HCT116 (cell line): ENCODE results near the gene KRT5. TPM values are rescaled to one million over a fixed set of nuclear protein-coding genes. Genes with fewer than 3 reads are reported as not detected.

Source experiments
- ATAC-seq: fragments of 200-7000 bp; cut with Tn5 transposase; 2 replicates; pipeline ENCODE4 v1.9.1; 2020; ENCODE audit warnings: mild to moderate bottlenecking, moderate library complexity
- BruUV-seq: library from RNA; stranded (reverse); fragments of 400-500 nt; replicated peaks from 2 replicates; lab custom pipeline; 2021; lab: Mats Ljungman, UMichigan
- CTCF ChIA-PET: fragments of 300-600 bp; sonication (Branson Sonifier 250); formaldehyde crosslinking; loops from one replicate; lab custom pipeline; 2021; ENCODE audit warnings: antibody characterized with exemption; lab: Charles Lee
- POLR2A ChIA-PET: fragments of 300-600, 350-600 bp; sonication (Branson Sonifier 250); formaldehyde crosslinking; loops from one replicate; lab custom pipeline; 2021; ENCODE audit warnings: antibody characterized with exemption; lab: Charles Lee
- RAD21 ChIA-PET, 2 experiments: fragments of 300-600 bp; sonication (Branson Sonifier 250); formaldehyde crosslinking; loops; one replicate each; lab custom pipeline; 2023; ENCODE audit warnings: low total read pairs in 2 of 2; ENCODE audit not compliant: uncharacterized antibody in 2 of 2, unreplicated experiment in 2 of 2, low non-redundant PET in 1 of 2; lab: Charles Lee
- DNase-seq: peaks from one replicate; pipeline ENCODE4 v3.0.0-alpha.2; 2010; ENCODE audit warnings: low read depth, low spot score
- H2AFZ ChIP-seq: fragments of 200-600 bp; shearing (Covaris generic), sonication (generic); 2 replicates; pipeline ENCODE4 v1.6.1; 2017; ENCODE audit warnings: low read depth, mixed run types, mixed read lengths, antibody characterized with exemption, low read length; ENCODE audit not compliant: poor library complexity, severe bottlenecking
- H3K27ac ChIP-seq: 2 replicates; pipeline ENCODE4 v1.5.1; 2012; ENCODE audit warnings: low read depth, low read length
- H3K27me3 ChIP-seq: fragments of 200-600 bp; sonication (generic); 2 replicates; pipeline ENCODE4 v1.6.1; 2016; ENCODE audit warnings: mixed run types, low read length, mixed read lengths; ENCODE audit not compliant: insufficient read depth
- H3K36me3 ChIP-seq, 2 experiments: fragments of 200-500 bp in 1 of 2; fragments of 200-600 bp in 1 of 2; sonication (Bioruptor generic) in 1 of 2; sonication (generic) in 1 of 2; 2 replicates each; pipeline versions ENCODE4 v1.5.1 to v1.6.1; 2014 to 2016; ENCODE audit warnings: low read length in 2 of 2, inconsistent platforms in 1 of 2, mixed read lengths in 1 of 2, mixed run types in 1 of 2; ENCODE audit not compliant: insufficient read depth in 2 of 2, control insufficient read depth in 1 of 2
- H3K4me1 ChIP-seq, 2 experiments: fragments of 200-600 bp in 1 of 2; sonication (generic) in 1 of 2; 2 replicates each; pipeline versions ENCODE4 v1.5.1 to v1.6.1; 2012 to 2017; ENCODE audit warnings: low read length in 2 of 2, inconsistent platforms in 1 of 2, mild to moderate bottlenecking in 1 of 2, mixed read lengths in 1 of 2, mixed run types in 1 of 2, moderate library complexity in 1 of 2; ENCODE audit not compliant: insufficient read depth in 2 of 2, control insufficient read depth in 1 of 2
- H3K4me2 ChIP-seq: fragments of 200-600 bp; sonication (generic); 2 replicates; pipeline ENCODE4 v1.6.1; 2017; ENCODE audit warnings: mixed run types, low read length, mixed read lengths
- H3K4me3 ChIP-seq, 2 experiments: fragments of 200-600 bp in 1 of 2; sonication (generic) in 1 of 2; replicated peaks in 1 of 2; 2 replicates each; pipeline ENCODE4 v1.5.1; 2011 to 2016; ENCODE audit warnings: low read length in 2 of 2, control low read depth in 1 of 2, low read depth in 1 of 2, mild to moderate bottlenecking in 1 of 2, mixed read lengths in 1 of 2, mixed run types in 1 of 2
- H3K79me2 ChIP-seq: fragments of 200-600 bp; sonication (generic); 2 replicates; pipeline ENCODE4 v1.6.1; 2017; ENCODE audit warnings: mild to moderate bottlenecking, mixed run types, low read length, moderate library complexity, mixed read lengths; ENCODE audit not compliant: insufficient read depth
- H3K9ac ChIP-seq: fragments of 200-600 bp; sonication (generic); 2 replicates; pipeline ENCODE4 v1.6.1; 2016; ENCODE audit warnings: low read length, mixed read lengths
- H3K9me2 ChIP-seq: fragments of 200-600 bp; sonication (generic), shearing (Covaris generic); 2 replicates; pipeline ENCODE4 v1.6.1; 2017; ENCODE audit warnings: mixed run types, mild to moderate bottlenecking, moderate library complexity; ENCODE audit not compliant: insufficient read depth
- H3K9me3 ChIP-seq, 2 experiments: fragments of 200-500 bp in 1 of 2; fragments of 200-600 bp in 1 of 2; sonication (Bioruptor generic) in 1 of 2; sonication (generic) in 1 of 2; 2 replicates each; pipeline ENCODE4 v1.6.1; 2014 to 2017; ENCODE audit warnings: low read length in 2 of 2, mixed read lengths in 2 of 2, inconsistent platforms in 1 of 2, low read depth in 1 of 2, mild to moderate bottlenecking in 1 of 2, mixed run types in 1 of 2, moderate library complexity in 1 of 2; ENCODE audit not compliant: control insufficient read depth in 1 of 2, insufficient read depth in 1 of 2
- H4K20me1 ChIP-seq: fragments of 200-600 bp; sonication (generic), shearing (Covaris generic); 2 replicates; pipeline ENCODE4 v1.6.1; 2017; ENCODE audit warnings: mixed run types, mild to moderate bottlenecking, moderate library complexity; ENCODE audit not compliant: insufficient read depth
- CBX3 ChIP-seq: IDR thresholded peaks from 2 replicates; pipeline ENCODE4 v1.6.1; 2012; ENCODE audit warnings: low read depth
- EGR1 ChIP-seq: IDR thresholded peaks from 2 replicates; pipeline ENCODE4 v1.6.1; 2012; ENCODE audit warnings: low read depth
- ELF1 ChIP-seq: IDR thresholded peaks from 2 replicates; pipeline ENCODE4 v1.6.1; 2012; ENCODE audit warnings: low read depth, borderline replicate concordance
- EZH2 ChIP-seq: fragments of 200-600 bp; sonication (generic); IDR thresholded peaks from 2 replicates; pipeline ENCODE4 v1.6.1; 2017; ENCODE audit warnings: antibody characterized with exemption, mixed run types
- EZH2phosphoT487 ChIP-seq: fragments of 200-600 bp; IDR thresholded peaks from 2 replicates; pipeline ENCODE4 v1.6.1; 2018; ENCODE audit warnings: antibody characterized with exemption, borderline replicate concordance
- FOSL1 ChIP-seq: IDR thresholded peaks from 2 replicates; pipeline ENCODE4 v1.6.1; 2012; ENCODE audit warnings: low read depth
- JUND ChIP-seq: IDR thresholded peaks from 2 replicates; pipeline ENCODE4 v1.6.1; 2012
- POLR2A ChIP-seq: IDR thresholded peaks from 2 replicates; pipeline ENCODE4 v1.7.0; 2011; ENCODE audit warnings: borderline replicate concordance; ENCODE audit not compliant: insufficient read depth, insufficient read length; ENCODE audit errors: extremely low read depth
- POLR2AphosphoS5 ChIP-seq: IDR thresholded peaks from 2 replicates; pipeline ENCODE4 v1.6.1; 2011; ENCODE audit warnings: mild to moderate bottlenecking, low read depth, low read length, moderate library complexity
- SIN3A ChIP-seq: IDR thresholded peaks from 2 replicates; pipeline ENCODE4 v1.6.1; 2012; ENCODE audit warnings: low read depth
- SP1 ChIP-seq: IDR thresholded peaks from 2 replicates; pipeline ENCODE4 v1.6.1; 2012; ENCODE audit warnings: low read depth
- TCF7L2 ChIP-seq: IDR thresholded peaks from 2 replicates; pipeline ENCODE4 v1.7.0; 2011; ENCODE audit warnings: borderline replicate concordance, inconsistent platforms; ENCODE audit not compliant: insufficient read depth, insufficient read length; ENCODE audit errors: extremely low read depth
- YY1 ChIP-seq: IDR thresholded peaks from 2 replicates; pipeline ENCODE4 v1.6.1; 2011; ENCODE audit warnings: low read length, low read depth, moderate library complexity, mild to moderate bottlenecking; ENCODE audit not compliant: insufficient replicate concordance; ENCODE audit errors: extremely low read depth
- ZFX ChIP-seq: fragments of 450-650 bp; IDR thresholded peaks from 2 replicates; pipeline ENCODE4 v1.6.1; 2017
- ZNF274 ChIP-seq: fragments of 200-500 bp; sonication (Bioruptor generic); IDR thresholded peaks from 2 replicates; pipeline ENCODE4 v1.6.1; 2014; ENCODE audit warnings: mild to moderate bottlenecking, low read depth, low read length, inconsistent platforms
- intact Hi-C: fragments of 100-400 bp; cut with micrococcal nuclease; formaldehyde crosslinking; loops from 2 replicates; pipeline ENCODE4 v1.10.0; 2022
- total RNA-seq: library from RNA; stranded (reverse); gene quantifications from one replicate; pipeline ENCODE4 v1.2.1, GENCODE V29; 2021; ENCODE audit not compliant: unreplicated experiment
- TF ChIP-seq, protein P1 (sequence below): IDR thresholded peaks from 2 replicates; pipeline ENCODE4 v1.6.1; 2011; ENCODE audit warnings: mild to moderate bottlenecking, low read length, moderate library complexity; ENCODE audit not compliant: insufficient replicate concordance; ENCODE audit errors: extremely low read depth
- TF ChIP-seq, protein P2 (sequence below): IDR thresholded peaks from 2 replicates; pipeline ENCODE4 v1.6.1; 2012
- TF ChIP-seq, protein P3 (sequence below): IDR thresholded peaks from 2 replicates; pipeline ENCODE4 v1.6.1; 2012
- TF ChIP-seq, protein P4 (sequence below), 3 experiments: fragments of 200-600 bp in 1 of 3; sonication (generic) in 1 of 3; IDR thresholded peaks in 2 of 3; conservative IDR thresholded peaks in 1 of 3; 2 replicates each; pipeline ENCODE4 v1.5.1; 2012 to 2017; ENCODE audit warnings: low read depth in 2 of 3, low read length in 2 of 3, antibody characterized with exemption in 1 of 3, borderline replicate concordance in 1 of 3, control low read depth in 1 of 3, mild to moderate bottlenecking in 1 of 3, mixed read lengths in 1 of 3, mixed run types in 1 of 3, moderate library complexity in 1 of 3; ENCODE audit not compliant: insufficient read depth in 1 of 3
- TF ChIP-seq, protein P5 (sequence below): IDR thresholded peaks from 2 replicates; pipeline ENCODE4 v1.6.1; 2012; ENCODE audit warnings: low read depth

Gene KRT5
- total RNA-seq, 1 experiment from 2014 or later, result 0.44 TPM

DNA sequence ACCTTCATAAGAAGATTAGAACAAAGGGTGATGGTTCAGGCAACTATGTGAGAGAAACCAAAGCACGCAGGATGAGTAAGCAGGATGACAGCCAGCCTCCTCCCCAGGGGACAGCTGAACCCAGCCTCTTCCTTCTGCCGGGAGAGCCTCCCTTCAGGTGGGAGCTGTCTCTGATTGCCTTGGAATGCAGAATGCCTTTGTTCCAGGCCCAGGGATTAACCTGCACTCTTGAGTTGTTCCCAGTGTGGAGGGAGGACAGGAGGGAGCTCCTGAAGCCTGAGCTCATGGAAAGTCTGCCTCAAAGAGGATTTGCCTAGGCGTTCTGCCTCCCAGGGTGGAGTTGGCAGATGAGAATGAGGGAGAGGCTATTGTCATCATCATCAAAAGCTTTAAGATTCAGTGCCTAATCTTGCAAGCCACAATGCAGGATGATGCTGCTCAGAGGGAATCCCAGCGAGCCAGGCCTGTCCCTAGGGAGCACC lies 23.6 kb downstream of the KRT5 start:
- Histone ChIP-seq H3K9ac (peak overlapping the region; percentile 59), H2AFZ (no peak overlapping the region), H3K4me3 (peak overlapping the region in 1 of 2 experiments; percentile 30; a peak in 1 of 4 replicates), H3K27ac (peak overlapping the region; percentile 80), H3K27me3 (no peaks in the 10 kb centered on the region), H3K9me3 (no peaks in the 10 kb centered on the region), H3K4me1 (peaks cover 29 to 78% of the 10 kb centered on the region in 2 experiments), H3K79me2 (no peaks in the 10 kb centered on the region), H4K20me1 (no peaks in the 10 kb centered on the region), H3K4me2 (peak overlapping the region; percentile 73), H3K9me2 (no peaks in the 10 kb centered on the region), H3K36me3 (no peaks in the 10 kb centered on the region)
- no TSS peak for BruUV-seq
- intact Hi-C loops, result no loop called here
- RAD21 ChIA-PET, result no interaction called here
- DNase-seq (peak; percentile 80), ATAC-seq (peak; percentile 85)
- CTCF ChIA-PET, result no interaction called here
- POLR2A ChIA-PET, result interaction anchor here (0.5 to 0.7 kb wide), 2 partner anchors 11 to 197 kb away, joined by 3 read pairs; no protein-coding TSS in a partner anchor
- TF ChIP-seq SIN3A (peak; percentile 70; the same call in 1 of the 2 replicates), EZH2phosphoT487 (no peak), ZFX (no peak), SP1 (peak; percentile 70), POLR2AphosphoS5 (peak; percentile 29; the same call in 1 of the 2 replicates), FOSL1 (peak; percentile 78), CBX3 (0 out of 2 replicates have a peak, but pooled peaks have one; percentile 70), YY1 (peak; percentile 37), EZH2 (no peak), JUND (peak; percentile 78), POLR2A (no peak), ELF1 (no peak), TCF7L2 (peak; percentile 31), ZNF274 (no peak), EGR1 (no peak)
- TF ChIP-seq, protein P1, sequence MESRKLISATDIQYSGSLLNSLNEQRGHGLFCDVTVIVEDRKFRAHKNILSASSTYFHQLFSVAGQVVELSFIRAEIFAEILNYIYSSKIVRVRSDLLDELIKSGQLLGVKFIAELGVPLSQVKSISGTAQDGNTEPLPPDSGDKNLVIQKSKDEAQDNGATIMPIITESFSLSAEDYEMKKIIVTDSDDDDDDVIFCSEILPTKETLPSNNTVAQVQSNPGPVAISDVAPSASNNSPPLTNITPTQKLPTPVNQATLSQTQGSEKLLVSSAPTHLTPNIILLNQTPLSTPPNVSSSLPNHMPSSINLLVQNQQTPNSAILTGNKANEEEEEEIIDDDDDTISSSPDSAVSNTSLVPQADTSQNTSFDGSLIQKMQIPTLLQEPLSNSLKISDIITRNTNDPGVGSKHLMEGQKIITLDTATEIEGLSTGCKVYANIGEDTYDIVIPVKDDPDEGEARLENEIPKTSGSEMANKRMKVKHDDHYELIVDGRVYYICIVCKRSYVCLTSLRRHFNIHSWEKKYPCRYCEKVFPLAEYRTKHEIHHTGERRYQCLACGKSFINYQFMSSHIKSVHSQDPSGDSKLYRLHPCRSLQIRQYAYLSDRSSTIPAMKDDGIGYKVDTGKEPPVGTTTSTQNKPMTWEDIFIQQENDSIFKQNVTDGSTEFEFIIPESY, result no peak
- TF ChIP-seq, protein P2, sequence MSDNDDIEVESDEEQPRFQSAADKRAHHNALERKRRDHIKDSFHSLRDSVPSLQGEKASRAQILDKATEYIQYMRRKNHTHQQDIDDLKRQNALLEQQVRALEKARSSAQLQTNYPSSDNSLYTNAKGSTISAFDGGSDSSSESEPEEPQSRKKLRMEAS, result peak; percentile 71; the same call in 1 of the 2 replicates
- TF ChIP-seq, protein P3, sequence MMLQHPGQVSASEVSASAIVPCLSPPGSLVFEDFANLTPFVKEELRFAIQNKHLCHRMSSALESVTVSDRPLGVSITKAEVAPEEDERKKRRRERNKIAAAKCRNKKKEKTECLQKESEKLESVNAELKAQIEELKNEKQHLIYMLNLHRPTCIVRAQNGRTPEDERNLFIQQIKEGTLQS, result no peak
- TF ChIP-seq, protein P4, sequence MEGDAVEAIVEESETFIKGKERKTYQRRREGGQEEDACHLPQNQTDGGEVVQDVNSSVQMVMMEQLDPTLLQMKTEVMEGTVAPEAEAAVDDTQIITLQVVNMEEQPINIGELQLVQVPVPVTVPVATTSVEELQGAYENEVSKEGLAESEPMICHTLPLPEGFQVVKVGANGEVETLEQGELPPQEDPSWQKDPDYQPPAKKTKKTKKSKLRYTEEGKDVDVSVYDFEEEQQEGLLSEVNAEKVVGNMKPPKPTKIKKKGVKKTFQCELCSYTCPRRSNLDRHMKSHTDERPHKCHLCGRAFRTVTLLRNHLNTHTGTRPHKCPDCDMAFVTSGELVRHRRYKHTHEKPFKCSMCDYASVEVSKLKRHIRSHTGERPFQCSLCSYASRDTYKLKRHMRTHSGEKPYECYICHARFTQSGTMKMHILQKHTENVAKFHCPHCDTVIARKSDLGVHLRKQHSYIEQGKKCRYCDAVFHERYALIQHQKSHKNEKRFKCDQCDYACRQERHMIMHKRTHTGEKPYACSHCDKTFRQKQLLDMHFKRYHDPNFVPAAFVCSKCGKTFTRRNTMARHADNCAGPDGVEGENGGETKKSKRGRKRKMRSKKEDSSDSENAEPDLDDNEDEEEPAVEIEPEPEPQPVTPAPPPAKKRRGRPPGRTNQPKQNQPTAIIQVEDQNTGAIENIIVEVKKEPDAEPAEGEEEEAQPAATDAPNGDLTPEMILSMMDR (IDR thresholded peaks at IDR 0.05 in 2 of 3, conservative IDR thresholded peaks at IDR 0.05 in 1 of 3; ENCODE audit: borderline replicate concordance in 1 of 3, insufficient read depth in 1 of 3, low read depth in 2 of 3, low read length in 2 of 3), result no peak
- TF ChIP-seq, protein P5, sequence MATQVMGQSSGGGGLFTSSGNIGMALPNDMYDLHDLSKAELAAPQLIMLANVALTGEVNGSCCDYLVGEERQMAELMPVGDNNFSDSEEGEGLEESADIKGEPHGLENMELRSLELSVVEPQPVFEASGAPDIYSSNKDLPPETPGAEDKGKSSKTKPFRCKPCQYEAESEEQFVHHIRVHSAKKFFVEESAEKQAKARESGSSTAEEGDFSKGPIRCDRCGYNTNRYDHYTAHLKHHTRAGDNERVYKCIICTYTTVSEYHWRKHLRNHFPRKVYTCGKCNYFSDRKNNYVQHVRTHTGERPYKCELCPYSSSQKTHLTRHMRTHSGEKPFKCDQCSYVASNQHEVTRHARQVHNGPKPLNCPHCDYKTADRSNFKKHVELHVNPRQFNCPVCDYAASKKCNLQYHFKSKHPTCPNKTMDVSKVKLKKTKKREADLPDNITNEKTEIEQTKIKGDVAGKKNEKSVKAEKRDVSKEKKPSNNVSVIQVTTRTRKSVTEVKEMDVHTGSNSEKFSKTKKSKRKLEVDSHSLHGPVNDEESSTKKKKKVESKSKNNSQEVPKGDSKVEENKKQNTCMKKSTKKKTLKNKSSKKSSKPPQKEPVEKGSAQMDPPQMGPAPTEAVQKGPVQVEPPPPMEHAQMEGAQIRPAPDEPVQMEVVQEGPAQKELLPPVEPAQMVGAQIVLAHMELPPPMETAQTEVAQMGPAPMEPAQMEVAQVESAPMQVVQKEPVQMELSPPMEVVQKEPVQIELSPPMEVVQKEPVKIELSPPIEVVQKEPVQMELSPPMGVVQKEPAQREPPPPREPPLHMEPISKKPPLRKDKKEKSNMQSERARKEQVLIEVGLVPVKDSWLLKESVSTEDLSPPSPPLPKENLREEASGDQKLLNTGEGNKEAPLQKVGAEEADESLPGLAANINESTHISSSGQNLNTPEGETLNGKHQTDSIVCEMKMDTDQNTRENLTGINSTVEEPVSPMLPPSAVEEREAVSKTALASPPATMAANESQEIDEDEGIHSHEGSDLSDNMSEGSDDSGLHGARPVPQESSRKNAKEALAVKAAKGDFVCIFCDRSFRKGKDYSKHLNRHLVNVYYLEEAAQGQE, result no peak
